PC-9 (cell line): ENCODE results near the gene KLHL6.

Source experiments
- CTCF ChIP-seq: fragments of 200-600 bp; sonication (generic); conservative IDR thresholded peaks from 2 replicates; pipeline ENCODE4 v1.6.1; 2017; ENCODE audit warnings: mixed run types, antibody characterized with exemption, mild to moderate bottlenecking, moderate library complexity
- EZH2 ChIP-seq: fragments of 200-600 bp; sonication (generic); IDR thresholded peaks from 2 replicates; pipeline ENCODE4 v1.8.0; 2017; ENCODE audit warnings: antibody characterized with exemption, low read depth

GRCh38 chr3:183581496-183582155 is 26.1 kb upstream of the KLHL6 start:
- TF ChIP-seq CTCF = no peak
- no peak for TF ChIP-seq EZH2
